Skeletal muscle satellite cell (primary cell): Measurements from ENCODE around the gene CDC25B.

Source experiments
- H3K27me3 ChIP-seq: 2 replicates; pipeline ENCODE4 v1.7.0; 2013; ENCODE audit warnings: low read length; ENCODE audit not compliant: control insufficient read depth, insufficient read depth
- H3K36me3 ChIP-seq: 2 replicates; pipeline ENCODE4 v1.7.0; 2013; ENCODE audit warnings: mild to moderate bottlenecking, control low read depth, low read length; ENCODE audit not compliant: insufficient read depth
- H3K4me1 ChIP-seq: 2 replicates; pipeline ENCODE4 v1.7.0; 2013; ENCODE audit warnings: low read length; ENCODE audit not compliant: control insufficient read depth, insufficient read depth
- H3K4me2 ChIP-seq: 2 replicates; pipeline ENCODE4 v1.7.0; 2013; ENCODE audit warnings: mild to moderate bottlenecking, low read length
- H3K4me3 ChIP-seq: 2 replicates; pipeline ENCODE4 v1.7.0; 2013; ENCODE audit warnings: low read length
- H3K9ac ChIP-seq: 2 replicates; pipeline ENCODE4 v1.7.0; 2013; ENCODE audit warnings: mild to moderate bottlenecking, low read depth, low read length, moderate library complexity
- H3K9me3 ChIP-seq: replicated peaks from 2 replicates; pipeline ENCODE4 v1.7.0; 2013; ENCODE audit warnings: mild to moderate bottlenecking, control low read depth, low read length

The CDC25B gene

DNA sequence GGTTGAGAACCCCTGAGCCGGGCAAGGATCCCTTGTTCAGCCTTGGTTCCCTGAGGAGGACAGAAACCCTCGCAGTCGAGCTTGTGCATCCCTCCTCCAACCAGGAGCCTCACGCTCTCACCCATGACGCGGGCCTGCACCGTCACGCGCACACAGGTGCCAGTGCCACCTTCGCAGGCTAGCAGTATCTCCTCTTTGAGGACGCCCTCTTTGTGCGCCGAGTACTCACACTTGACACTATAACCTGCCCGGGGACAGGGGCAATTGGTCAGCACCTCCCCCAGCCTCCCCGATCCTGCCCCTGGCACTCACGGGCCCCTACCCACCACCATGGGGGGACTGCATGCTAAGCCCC is 41.9 kb upstream of the CDC25B start:
- no peaks in the 10 kb centered on the region for H3K27me3 ChIP-seq
- H3K9ac ChIP-seq: no peak overlapping the region

DNA sequence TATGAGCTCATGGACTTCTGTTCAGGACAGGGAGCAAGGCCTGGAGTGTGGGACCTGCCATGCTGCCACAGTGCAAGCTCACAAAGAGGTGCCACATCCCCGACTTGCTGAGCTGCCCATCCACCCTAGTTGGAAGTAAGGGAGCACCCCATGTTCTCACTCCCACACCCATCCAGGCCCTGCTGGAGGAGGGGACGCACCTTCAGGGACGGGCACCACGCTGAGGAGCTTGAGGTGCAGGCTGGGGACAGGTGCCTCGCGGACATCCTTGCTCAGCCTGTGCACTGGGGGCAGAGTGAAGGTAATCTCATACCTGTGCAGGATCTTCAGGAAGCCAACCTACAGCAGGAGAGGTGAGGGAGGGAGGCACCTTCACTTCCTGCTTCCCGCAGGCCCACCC is 40.8 kb upstream of the CDC25B start:
- no peak overlapping the region for H3K4me3 ChIP-seq
- H3K4me1 ChIP-seq: no peaks in the 10 kb centered on the region
- no peaks in the 10 kb centered on the region for H3K27me3 ChIP-seq
- no peak overlapping the region for H3K9ac ChIP-seq
- peaks cover 6% of the 10 kb centered on the region for H3K36me3 ChIP-seq
- no peak overlapping the region for H3K4me2 ChIP-seq
- no peaks in the 10 kb centered on the region for H3K9me3 ChIP-seq

More for the DNA sequence above, 41.9 kb upstream of the CDC25B start:
- no peak overlapping the region for H3K4me2 ChIP-seq
- H3K4me3 ChIP-seq: no peak overlapping the region
- H3K4me1 ChIP-seq: no peaks in the 10 kb centered on the region
- no peaks in the 10 kb centered on the region for H3K9me3 ChIP-seq
- peaks cover 6% of the 10 kb centered on the region for H3K36me3 ChIP-seq

DNA sequence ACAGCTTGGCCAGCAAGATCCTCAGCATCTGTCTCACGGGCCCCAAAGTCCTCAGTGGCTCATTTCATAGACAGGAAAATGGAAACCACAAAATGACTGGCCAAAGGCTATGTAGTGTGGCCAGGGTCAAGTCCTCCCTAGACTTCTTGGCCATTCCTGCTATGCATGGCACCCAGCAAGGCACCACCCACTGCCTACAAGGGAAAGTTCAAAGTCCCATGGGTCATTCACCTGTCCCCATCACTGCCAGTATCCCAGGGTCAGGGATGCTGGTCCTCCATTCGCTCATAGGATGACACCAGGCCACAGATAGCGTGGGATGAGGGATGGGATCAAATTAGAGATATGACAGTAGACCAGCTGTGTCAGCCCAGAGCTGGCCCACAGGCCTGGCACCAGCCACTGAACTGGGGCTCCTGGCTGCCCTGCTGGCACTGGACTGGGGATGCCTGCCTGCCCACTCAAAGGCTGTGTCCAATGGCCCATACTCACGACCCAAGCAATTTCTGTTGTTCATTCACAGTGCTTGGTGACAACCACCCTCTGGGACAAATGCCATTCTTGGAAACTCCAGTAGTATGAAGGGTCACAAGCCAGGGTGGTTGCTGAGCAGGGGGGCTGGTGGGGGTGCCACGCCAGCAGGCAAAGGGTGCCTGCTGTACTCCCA is 40.2 kb upstream of the CDC25B start:
- H3K4me1 ChIP-seq: no peaks in the 10 kb centered on the region
- H3K9me3 ChIP-seq: no peaks in the 10 kb centered on the region
- H3K36me3 ChIP-seq: peaks cover 6% of the 10 kb centered on the region
- H3K27me3 ChIP-seq: no peaks in the 10 kb centered on the region
- H3K4me2 ChIP-seq: no peak overlapping the region
- H3K9ac ChIP-seq: no peak overlapping the region
- H3K4me3 ChIP-seq: no peak overlapping the region

DNA sequence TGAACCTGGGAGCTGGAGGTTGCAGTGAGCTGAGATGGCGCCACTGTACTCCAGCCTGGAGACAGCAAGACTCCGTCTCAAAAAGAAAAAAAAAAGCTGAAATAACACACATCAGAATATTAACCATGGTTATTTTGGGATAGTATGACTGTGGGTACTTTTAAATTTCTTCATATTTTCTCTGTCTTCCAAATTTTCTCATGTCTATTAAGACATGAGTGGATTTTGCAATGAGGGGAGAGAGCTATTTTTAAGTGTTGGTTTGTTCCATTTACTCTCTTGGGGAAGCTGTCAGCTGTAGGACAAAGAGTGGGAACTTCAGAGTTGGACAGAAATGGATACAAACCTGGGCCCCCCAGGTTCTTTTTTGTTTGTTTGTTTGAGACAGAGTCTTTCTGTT is 38.8 kb upstream of the CDC25B start:
- Histone ChIP-seq H3K9me3 (no peaks in the 10 kb centered on the region), H3K27me3 (no peaks in the 10 kb centered on the region), H3K36me3 (peaks cover 6% of the 10 kb centered on the region), H3K4me2 (no peak overlapping the region), H3K9ac (no peak overlapping the region), H3K4me1 (no peaks in the 10 kb centered on the region), H3K4me3 (no peak overlapping the region)

DNA sequence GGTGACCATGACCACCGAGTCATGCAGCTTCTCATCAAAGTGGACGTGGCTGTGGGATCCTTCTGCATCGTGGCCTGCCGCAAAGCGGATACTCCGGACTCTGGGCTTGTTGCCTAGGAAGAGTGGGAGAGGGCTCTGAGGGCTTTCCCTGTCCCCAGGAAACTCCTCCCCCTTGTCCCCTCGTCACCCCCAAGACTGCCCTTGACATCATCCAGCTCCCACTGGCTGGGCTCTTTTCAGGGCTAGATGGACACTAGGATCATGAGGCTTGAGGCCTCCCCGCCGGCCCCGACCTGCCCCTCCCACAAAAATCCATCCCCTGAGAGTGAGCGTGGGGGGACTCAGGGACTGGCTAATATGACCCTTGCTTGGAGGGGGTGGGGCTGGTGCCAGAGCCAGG is 37.5 kb upstream of the CDC25B start:
- H3K9ac ChIP-seq: no peak overlapping the region

DNA sequence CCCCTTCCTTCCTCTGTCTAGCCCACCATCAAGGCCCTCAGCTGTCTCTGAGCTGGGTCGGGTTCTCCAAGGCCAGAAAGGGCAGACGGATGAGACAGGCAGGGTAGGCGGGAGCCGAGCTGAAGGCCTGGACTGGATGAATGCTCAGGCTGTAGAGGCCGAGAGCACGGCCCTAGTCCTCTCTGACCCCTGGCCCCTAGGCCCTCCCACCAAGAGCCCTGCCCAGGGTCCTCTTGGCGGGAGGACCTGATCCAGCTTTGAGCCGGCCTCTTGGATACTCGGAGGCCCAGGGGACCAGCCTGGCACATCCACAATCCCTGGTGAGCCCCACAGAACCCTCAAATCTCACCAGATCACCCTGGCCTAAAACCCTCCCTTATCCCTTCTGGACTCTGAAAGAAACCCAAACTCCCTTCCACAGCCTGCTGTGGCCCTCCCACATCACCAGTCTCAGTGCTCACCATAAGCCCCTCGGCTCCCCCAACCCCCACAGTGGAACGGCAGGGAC is 36.7 kb upstream of the CDC25B start:
- Histone ChIP-seq H3K9ac (no peak overlapping the region), H3K4me3 (no peak overlapping the region), H3K4me2 (no peak overlapping the region), H3K36me3 (peaks cover 6% of the 10 kb centered on the region), H3K4me1 (no peaks in the 10 kb centered on the region), H3K27me3 (no peaks in the 10 kb centered on the region), H3K9me3 (no peaks in the 10 kb centered on the region)

More for the DNA sequence above, 37.5 kb upstream of the CDC25B start:
- Histone ChIP-seq H3K4me1 (no peaks in the 10 kb centered on the region), H3K27me3 (no peaks in the 10 kb centered on the region), H3K4me3 (no peak overlapping the region), H3K36me3 (peaks cover 6% of the 10 kb centered on the region), H3K9me3 (no peaks in the 10 kb centered on the region), H3K4me2 (no peak overlapping the region)

DNA sequence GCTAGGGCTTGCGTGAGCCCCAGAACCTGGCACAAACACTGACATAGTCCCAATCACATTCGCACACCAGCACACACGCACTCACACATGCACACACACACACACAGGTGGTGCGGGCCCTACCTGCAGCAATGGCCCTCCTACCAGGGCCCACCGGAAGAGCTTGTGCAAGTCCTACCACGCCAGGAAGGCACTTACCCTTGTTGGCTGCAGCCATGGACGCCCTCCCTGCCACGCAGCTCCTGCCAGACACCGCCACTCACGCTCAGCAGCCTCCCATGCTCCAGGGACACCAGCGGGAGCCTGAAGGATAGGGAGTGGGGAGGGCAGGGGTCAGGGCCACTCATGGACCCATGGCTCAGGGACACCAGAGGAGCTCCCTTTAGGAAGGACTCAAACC is 36.2 kb upstream of the CDC25B start:
- Histone ChIP-seq H3K9ac (no peak overlapping the region), H3K9me3 (no peaks in the 10 kb centered on the region), H3K27me3 (no peaks in the 10 kb centered on the region), H3K36me3 (peaks cover 6% of the 10 kb centered on the region), H3K4me3 (no peak overlapping the region), H3K4me2 (no peak overlapping the region), H3K4me1 (no peaks in the 10 kb centered on the region)

DNA sequence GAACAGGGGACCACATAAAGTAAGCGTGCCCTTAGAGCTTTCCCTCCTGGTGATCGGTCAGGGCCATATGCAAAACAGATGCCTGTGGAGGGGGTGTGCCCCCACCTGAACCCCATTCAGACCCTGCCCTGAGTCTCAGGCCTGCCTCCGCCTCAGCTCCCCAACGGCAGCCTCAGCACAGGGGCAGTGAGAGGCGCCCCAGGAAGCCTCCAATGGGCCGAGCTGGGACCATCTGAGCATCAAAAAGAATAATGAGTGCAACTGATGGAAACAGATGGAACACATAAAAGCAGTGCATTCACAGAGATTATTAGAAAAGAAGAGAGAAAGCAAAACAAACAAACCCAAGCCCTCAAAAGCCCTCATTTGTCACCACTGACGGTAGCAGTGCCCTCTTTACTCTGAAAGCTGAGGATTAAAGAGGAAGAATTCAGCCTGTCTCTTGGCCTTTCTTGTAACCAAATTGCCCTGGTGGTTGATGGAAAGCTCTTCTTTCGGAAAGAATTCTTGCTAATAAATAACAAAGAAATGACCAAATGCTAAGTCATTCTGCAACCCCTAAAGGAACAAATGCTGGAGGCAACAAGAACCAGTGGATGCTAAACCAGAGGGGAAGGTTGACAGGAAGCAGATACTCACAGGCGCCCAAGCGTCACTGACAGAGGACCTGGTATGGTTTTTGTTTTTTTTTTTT is 35.3 kb upstream of the CDC25B start:
- no peaks in the 10 kb centered on the region for H3K4me1 ChIP-seq
- no peaks in the 10 kb centered on the region for H3K27me3 ChIP-seq
- peaks cover 6% of the 10 kb centered on the region for H3K36me3 ChIP-seq
- H3K4me2 ChIP-seq: no peak overlapping the region
- H3K9ac ChIP-seq: no peak overlapping the region
- no peak overlapping the region for H3K4me3 ChIP-seq
- no peaks in the 10 kb centered on the region for H3K9me3 ChIP-seq

DNA sequence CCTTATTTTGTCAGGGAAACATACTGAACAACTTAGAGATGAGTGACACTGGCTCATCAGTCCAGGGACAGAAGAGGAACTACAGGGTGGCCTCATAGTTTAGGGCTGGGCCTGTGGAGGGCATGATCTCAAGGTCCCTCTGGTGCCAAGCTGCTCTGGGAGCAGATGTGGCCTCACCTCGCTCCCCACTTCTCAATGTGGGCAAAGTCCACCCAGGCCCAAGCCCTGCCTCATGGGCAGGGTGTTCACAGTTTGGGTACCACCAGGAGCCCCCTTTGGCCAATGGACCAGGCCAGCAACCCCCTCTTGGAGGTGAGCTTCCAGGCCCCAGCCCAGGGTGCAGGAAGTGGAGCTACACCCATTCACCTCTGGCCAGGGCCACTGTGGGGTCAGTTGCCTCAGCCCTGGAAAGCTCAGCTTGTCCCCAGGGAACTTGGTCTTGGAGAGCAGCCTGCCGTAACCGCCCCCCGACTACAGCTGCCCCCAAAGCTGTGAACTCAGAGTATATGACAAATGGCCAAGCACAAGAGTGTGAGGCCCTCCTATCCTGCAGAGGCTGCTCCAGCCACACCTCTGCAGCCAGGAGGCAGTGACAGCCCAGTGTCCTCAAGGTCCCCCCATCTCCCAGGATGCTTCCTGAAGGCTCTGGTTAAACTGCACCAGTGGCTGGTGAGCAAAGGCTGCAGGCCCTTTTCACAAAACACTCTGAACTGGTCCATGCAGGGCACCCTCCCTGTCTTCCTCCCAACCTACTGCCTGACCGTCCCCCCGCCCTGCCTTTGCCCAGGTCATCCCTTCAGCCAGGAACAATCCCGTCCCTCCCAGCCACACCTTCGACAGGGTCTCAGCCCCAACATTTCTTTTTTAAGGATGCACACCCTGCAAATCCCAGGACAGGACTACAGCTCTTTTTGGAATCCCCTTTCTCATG is 32.2 kb upstream of the CDC25B start:
- Histone ChIP-seq H3K36me3 (no peaks in the 10 kb centered on the region), H3K9ac (no peak overlapping the region), H3K4me3 (no peak overlapping the region), H3K4me1 (peaks cover 21% of the 10 kb centered on the region), H3K4me2 (no peak overlapping the region), H3K9me3 (no peaks in the 10 kb centered on the region), H3K27me3 (no peaks in the 10 kb centered on the region)

DNA sequence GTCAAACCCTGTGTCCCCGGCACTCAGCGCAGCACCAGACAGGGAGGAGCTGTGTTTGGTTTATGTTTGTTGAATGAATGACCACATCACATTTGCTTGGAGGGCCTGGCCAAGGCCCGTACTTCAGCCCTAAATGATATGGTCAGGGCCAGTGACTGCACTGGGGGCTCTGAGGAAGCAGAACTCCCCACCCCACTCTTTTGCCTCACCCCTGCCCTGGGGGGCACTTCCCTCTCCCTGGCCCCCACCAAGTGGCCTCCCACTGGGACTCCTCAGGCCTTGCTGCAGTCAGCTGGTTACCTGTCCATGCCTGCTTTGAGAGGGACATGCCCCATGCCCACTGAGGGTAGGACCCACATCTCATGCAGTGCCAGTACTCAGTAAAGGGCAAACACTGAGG is 31.5 kb upstream of the CDC25B start:
- no peaks in the 10 kb centered on the region for H3K9me3 ChIP-seq
- no peaks in the 10 kb centered on the region for H3K27me3 ChIP-seq
- H3K4me3 ChIP-seq: no peak overlapping the region
- H3K9ac ChIP-seq: no peak overlapping the region
- H3K4me2 ChIP-seq: no peak overlapping the region
- H3K36me3 ChIP-seq: no peaks in the 10 kb centered on the region
- peaks cover 26% of the 10 kb centered on the region for H3K4me1 ChIP-seq

DNA sequence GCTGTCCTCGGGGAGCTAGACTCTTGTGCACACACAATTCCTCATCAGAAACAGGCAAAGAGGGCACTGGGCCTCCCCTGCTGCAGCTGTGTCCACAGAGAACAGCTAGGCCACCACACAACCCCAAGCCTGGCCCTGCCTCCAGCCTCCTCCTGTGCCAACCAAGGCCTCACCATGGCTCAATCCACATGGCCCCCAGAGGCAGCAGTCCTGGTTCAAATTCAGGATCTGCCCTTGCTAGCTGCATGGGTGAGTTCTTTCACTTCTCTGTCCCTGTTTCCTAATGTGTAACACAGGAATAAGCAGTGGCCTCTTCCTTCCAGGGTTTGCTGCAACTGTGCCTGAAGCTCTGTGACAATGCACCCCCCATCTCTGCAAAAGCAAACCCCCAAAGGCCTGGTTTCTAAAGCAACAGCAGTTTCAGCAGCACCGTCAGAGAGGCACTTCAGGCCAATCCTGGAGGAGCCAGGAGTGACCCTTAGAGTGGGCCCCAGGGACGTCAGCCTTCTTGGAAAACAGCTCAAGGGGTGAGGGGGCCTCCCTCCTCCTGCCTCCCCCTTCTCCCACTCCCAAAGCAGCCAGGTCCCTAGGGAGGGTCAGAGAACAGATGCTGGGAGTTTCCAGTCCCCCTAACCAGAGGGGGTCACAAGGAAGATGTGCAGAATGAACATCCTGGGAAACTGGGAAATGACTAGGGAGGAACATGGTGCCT is 30.8 kb upstream of the CDC25B start:
- peaks cover 26% of the 10 kb centered on the region for H3K4me1 ChIP-seq
- no peak overlapping the region for H3K9ac ChIP-seq
- no peaks in the 10 kb centered on the region for H3K27me3 ChIP-seq
- H3K36me3 ChIP-seq: no peaks in the 10 kb centered on the region
- no peaks in the 10 kb centered on the region for H3K9me3 ChIP-seq
- peak overlapping the region; percentile 96 for H3K4me2 ChIP-seq
- no peak overlapping the region for H3K4me3 ChIP-seq
